Measurements from ENCODE around the gene GTF3C5.

GTF3C5 gene

DNA sequence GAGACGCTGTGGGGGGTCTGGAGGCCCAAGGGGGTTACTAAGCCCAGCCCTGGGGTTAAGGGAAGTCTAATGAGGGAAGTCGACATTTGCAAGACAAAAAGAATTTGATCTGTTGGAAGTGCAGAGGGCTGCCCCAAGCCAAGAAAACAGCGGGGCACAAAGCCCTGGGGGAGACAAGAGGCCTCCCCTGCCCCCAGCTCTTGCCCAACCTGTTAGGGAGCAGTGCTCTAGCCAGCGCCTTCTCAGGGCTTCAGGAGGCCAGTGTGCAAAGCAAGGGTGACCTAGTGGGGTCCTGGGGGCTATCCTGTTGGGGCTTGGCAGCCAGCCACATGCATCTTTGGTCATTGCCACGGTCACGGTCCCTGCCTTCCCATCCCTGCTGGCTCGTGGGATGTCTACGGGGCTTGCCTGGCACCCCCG, 27.1 kb upstream of the GTF3C5 start:
- CTCF ChIA-PET, result interaction anchor here (1.9 kb wide), 1 partner anchor 19 kb away, joined by 20 read pairs; no protein-coding TSS in a partner anchor
- no peaks in the 10 kb centered on the region for H3K9me3 Mint-ChIP-seq
- no peaks in the 10 kb centered on the region for H3K36me3 Mint-ChIP-seq
- H3K27me3 Mint-ChIP-seq, result peaks cover 87% of the 10 kb centered on the region
- no peaks in the 10 kb centered on the region for H3K4me1 Mint-ChIP-seq
- no peak overlapping the region for H3K27ac Mint-ChIP-seq
- peak; percentile 14 for DNase-seq
- no peak overlapping the region for H3K4me3 Mint-ChIP-seq

DNA sequence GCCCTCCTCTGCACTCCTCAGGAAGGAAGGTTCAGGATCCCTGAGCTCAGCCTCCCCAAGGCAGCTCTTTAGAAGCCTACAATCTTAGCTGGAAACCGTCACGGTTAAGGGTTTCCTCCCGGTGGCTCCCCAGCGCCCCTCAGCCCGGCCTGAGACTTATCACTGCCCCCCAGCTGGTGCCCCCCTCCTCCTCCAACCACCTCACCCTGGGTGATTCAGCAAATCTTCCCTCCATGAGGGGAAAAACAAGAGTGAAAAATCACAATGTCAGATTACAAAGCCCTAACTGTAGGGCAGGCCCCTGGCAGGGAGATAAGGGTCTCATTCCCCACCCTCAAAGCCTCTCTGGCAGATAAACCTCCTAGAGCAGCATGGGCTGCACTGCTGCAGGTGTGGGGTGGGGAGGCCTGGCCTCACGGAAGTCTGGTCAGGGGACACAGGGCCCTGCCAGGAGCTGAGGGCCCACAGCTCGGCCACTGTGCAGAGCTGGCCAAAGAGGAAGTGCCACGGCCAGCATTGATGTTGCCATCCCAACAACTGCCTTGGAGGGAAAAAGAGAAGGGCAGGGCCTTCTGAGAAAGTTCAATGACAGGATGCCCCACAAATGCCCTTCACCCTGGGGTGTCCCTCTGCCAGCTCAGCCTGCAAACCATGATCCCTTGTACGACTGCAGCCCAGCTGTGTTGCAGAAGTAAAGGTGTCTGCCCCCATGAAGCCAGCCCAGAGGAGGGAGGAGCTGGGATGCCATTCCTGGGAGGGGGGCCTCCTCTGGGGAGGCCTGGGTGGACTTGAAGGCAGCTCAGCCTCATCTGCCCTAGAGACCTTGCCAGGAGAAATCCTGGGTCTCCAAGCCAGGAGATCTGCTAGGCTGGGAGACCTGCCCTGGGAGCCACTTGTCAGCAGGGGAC, 26.5 kb upstream of the GTF3C5 start:
- H3K27me3 Mint-ChIP-seq, result peaks cover 83% of the 10 kb centered on the region
- H3K9me3 Mint-ChIP-seq, result no peaks in the 10 kb centered on the region
- CTCF ChIA-PET, result no interaction called here
- no peaks in the 10 kb centered on the region for H3K36me3 Mint-ChIP-seq
- no peak overlapping the region for H3K4me3 Mint-ChIP-seq
- H3K27ac Mint-ChIP-seq, result no peak overlapping the region
- H3K4me1 Mint-ChIP-seq, result no peaks in the 10 kb centered on the region
- no peak for DNase-seq

GRCh38 chr9:133004999-133005760, 25.6 kb upstream of the GTF3C5 start:
- no peaks in the 10 kb centered on the region for H3K4me1 Mint-ChIP-seq
- peaks cover 81% of the 10 kb centered on the region for H3K27me3 Mint-ChIP-seq
- H3K27ac Mint-ChIP-seq, result no peak overlapping the region
- CTCF ChIA-PET, result no interaction called here
- H3K9me3 Mint-ChIP-seq, result no peaks in the 10 kb centered on the region
- no peak overlapping the region for H3K4me3 Mint-ChIP-seq
- no peak for DNase-seq
- H3K36me3 Mint-ChIP-seq, result no peaks in the 10 kb centered on the region

DNA sequence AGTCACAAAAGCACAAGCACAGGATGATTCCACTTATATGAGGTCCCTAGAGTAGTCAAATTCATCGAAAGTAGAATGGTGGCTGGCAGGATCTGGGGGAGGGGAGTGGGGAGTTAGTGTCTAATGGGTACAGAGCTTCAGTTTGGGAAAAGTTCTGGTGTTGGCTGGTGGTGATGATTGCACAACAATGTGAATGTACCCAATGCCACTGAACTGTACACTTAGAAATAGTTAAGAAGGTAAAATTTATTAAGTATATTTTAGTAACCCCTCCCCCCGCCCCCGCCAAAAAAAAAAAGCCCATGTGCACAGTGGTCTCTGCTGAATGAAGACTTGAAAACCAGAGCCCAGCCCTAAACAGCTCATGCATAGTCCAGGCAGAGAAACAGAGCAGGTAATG, 24.8 kb upstream of the GTF3C5 start:
- no peak overlapping the region for H3K27ac Mint-ChIP-seq
- no peaks in the 10 kb centered on the region for H3K36me3 Mint-ChIP-seq
- no peaks in the 10 kb centered on the region for H3K9me3 Mint-ChIP-seq
- no peaks in the 10 kb centered on the region for H3K4me1 Mint-ChIP-seq
- CTCF ChIA-PET, result interaction anchor here (1.0 kb wide), 1 partner anchor 16 kb away, joined by 3 read pairs; no protein-coding TSS in a partner anchor
- DNase-seq, result no peak
- peaks cover 75% of the 10 kb centered on the region for H3K27me3 Mint-ChIP-seq
- no peak overlapping the region for H3K4me3 Mint-ChIP-seq

- H3K27ac Mint-ChIP-seq, result no peak overlapping the region
- CTCF ChIA-PET, result interaction anchor here (1.0 kb wide), 1 partner anchor 15 kb away, joined by 3 read pairs; no protein-coding TSS in a partner anchor
- peaks cover 68% of the 10 kb centered on the region for H3K27me3 Mint-ChIP-seq
Observed at GRCh38 chr9:133006731-133007352, 24.0 kb upstream of the GTF3C5 start.

DNA sequence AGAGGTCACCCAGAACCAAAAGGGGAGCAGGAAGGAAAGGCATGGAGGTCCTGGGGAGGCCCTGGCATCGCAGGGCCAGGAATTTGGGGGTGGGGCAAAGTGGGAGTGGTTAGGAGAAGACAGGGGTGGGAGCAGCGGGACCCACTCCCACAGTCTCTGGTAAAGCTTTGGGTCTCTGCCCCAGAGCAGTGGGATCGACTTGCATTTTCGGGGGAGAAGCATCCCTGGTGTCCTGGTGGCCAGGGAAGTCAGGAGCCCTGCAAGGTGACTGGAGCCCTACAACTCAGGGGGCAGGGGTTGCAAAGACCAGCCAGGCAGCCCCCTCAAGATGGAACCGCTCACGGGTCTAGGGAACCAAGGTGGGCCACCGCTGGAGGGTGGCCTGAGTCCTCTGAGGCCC, 22.4 kb upstream of the GTF3C5 start:
- H3K27ac Mint-ChIP-seq, result no peak overlapping the region
- no peaks in the 10 kb centered on the region for H3K4me1 Mint-ChIP-seq
- no peak overlapping the region for H3K4me3 Mint-ChIP-seq
- no peaks in the 10 kb centered on the region for H3K36me3 Mint-ChIP-seq
- H3K27me3 Mint-ChIP-seq, result peaks cover 63% of the 10 kb centered on the region
- DNase-seq, result no peak
- CTCF ChIA-PET, result no interaction called here
- H3K9me3 Mint-ChIP-seq, result no peaks in the 10 kb centered on the region

More at GRCh38 chr9:133006731-133007352, 24.0 kb upstream of the GTF3C5 start:
- no peak overlapping the region for H3K4me3 Mint-ChIP-seq
- H3K36me3 Mint-ChIP-seq, result no peaks in the 10 kb centered on the region
- DNase-seq, result no peak
- no peaks in the 10 kb centered on the region for H3K9me3 Mint-ChIP-seq
- H3K4me1 Mint-ChIP-seq, result no peaks in the 10 kb centered on the region

GRCh38 chr9:133008824-133009223, 22.0 kb upstream of the GTF3C5 start:
- no peaks in the 10 kb centered on the region for H3K9me3 Mint-ChIP-seq
- H3K36me3 Mint-ChIP-seq, result no peaks in the 10 kb centered on the region
- CTCF ChIA-PET, result no interaction called here
- H3K27me3 Mint-ChIP-seq, result peaks cover 62% of the 10 kb centered on the region
- H3K4me3 Mint-ChIP-seq, result no peak overlapping the region
- DNase-seq, result no peak
- H3K4me1 Mint-ChIP-seq, result no peaks in the 10 kb centered on the region
- no peak overlapping the region for H3K27ac Mint-ChIP-seq

GRCh38 chr9:133009906-133010582, 20.8 kb upstream of the GTF3C5 start:
- CTCF ChIA-PET, result interaction anchor here (2.0 kb wide), 1 partner anchor 13 kb away, joined by 11 read pairs; no protein-coding TSS in a partner anchor
- H3K27ac Mint-ChIP-seq, result no peak overlapping the region
- H3K4me3 Mint-ChIP-seq, result no peak overlapping the region
- H3K36me3 Mint-ChIP-seq, result no peaks in the 10 kb centered on the region
- H3K27me3 Mint-ChIP-seq, result peaks cover 55% of the 10 kb centered on the region
- H3K4me1 Mint-ChIP-seq, result no peaks in the 10 kb centered on the region
- H3K9me3 Mint-ChIP-seq, result no peaks in the 10 kb centered on the region
- no peak for DNase-seq

DNA sequence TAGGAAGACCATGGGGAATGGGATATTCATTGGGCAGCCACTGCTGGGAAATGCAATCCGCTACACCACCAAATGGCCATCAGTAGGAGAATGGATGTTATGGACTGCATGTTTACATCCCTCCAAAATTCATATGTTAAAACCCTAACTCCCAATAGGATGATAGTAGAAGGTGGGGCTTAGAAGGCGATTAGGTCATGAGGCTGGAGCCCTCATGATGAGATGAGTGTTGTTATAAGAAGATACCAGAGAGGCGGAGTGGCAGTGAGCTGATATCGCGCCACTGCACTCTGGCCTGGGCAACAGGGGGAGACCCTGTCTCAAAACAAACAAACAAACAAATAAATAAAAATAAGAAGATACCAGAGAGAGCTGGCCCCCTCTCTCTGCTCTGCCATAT, 16.1 kb upstream of the GTF3C5 start:
- CTCF ChIA-PET, result interaction anchor here (2.5 kb wide), 1 partner anchor 7 kb away, joined by 17 read pairs; no protein-coding TSS in a partner anchor
- H3K4me1 Mint-ChIP-seq, result no peaks in the 10 kb centered on the region
- DNase-seq, result no peak
- H3K4me3 Mint-ChIP-seq, result no peak overlapping the region
- no peak overlapping the region for H3K27ac Mint-ChIP-seq
- no peaks in the 10 kb centered on the region for H3K36me3 Mint-ChIP-seq
- peaks cover 38% of the 10 kb centered on the region for H3K27me3 Mint-ChIP-seq
- H3K9me3 Mint-ChIP-seq, result no peaks in the 10 kb centered on the region

DNA sequence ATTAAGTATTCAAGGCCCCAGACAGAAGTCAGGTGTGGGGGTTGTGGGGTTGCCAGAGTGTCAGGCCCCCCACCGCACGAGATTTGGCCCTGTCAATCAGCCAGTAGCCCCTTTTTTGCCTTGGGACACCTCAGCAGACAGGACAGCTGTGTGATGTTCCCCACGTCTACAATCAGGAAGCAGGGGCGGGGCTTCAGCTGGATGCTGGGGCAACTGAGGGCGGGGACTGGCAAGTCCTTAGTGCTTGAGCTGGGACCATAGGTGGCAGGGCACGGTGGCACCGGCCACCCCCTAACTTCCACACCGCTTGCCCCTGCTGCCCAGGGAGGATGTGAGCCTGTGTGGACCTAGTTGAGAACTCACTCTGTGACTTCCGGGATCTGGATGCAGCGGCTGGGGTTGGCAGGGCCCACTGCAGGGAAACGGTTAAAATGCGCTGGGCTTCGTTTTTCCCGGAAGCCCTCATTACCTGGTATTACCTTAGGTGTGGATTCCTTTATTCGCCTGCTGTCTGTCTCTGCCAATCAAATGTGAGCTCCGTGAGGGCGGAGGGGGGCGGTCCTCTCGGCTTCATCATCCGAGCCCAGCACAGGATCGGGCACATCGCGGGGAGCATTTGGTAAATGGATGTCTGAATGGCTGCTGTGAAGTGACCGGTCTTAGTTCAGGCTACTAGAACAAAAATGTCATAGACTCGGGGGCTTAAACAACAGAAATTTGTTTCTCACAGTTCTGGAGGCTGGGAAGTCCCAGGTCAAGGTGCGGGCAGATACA, 7.5 kb upstream of the GTF3C5 start:
- Mint-ChIP-seq H3K36me3 (peaks cover 2% of the 10 kb centered on the region), H3K4me1 (peaks cover 28% of the 10 kb centered on the region), H3K4me3 (peak overlapping the region; percentile 35), H3K27ac (peak overlapping the region; percentile 28), H3K9me3 (no peaks in the 10 kb centered on the region), H3K27me3 (peaks cover 17% of the 10 kb centered on the region)
- CTCF ChIA-PET, result interaction anchor here (0.6 to 3.3 kb wide), 9 partner anchors 9 to 1030 kb away, joined by 3 to 27 read pairs (median 11); partner anchors contain the start of gene GTF3C5
- DNase-seq, result peak; percentile 81

DNA sequence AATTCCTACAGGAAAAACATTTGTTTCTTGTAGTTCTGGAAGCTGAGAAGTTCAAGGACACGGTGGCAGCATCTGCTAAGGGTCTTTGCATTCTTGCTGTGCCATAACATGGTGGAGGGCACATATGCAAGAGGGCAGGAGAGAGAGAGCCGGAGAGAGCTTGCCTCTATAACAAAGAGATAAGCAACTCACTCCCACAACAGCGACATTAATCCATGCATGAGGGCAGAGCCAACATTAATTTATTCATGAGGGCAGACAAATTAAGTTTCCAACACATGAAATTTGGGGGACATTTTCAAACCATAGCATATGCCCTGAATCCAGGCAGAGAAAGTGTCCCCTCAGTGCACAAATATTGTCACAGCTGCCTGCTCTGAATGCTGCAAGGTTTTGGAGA, 4.4 kb upstream of the GTF3C5 start:
- CTCF ChIA-PET, result interaction anchor here (0.7 to 1.2 kb wide), 2 partner anchors 52 to 118 kb away, joined by 3 to 4 read pairs; no protein-coding TSS in a partner anchor

GRCh38 chr9:133027134-133027533, 3.7 kb upstream of the GTF3C5 start:
- Mint-ChIP-seq H3K9me3 (peaks cover 3% of the 10 kb centered on the region), H3K4me3 (peak overlapping the region; percentile 96), H3K27ac (no peak overlapping the region), H3K36me3 (peaks cover 12% of the 10 kb centered on the region), H3K4me1 (peaks cover 60% of the 10 kb centered on the region), H3K27me3 (peaks cover 11% of the 10 kb centered on the region)
- CTCF ChIA-PET, result interaction anchor here (1.2 kb wide), 1 partner anchor 117 kb away, joined by 4 read pairs; no protein-coding TSS in a partner anchor
- no peak for DNase-seq

More for the DNA sequence above, 4.4 kb upstream of the GTF3C5 start:
- H3K9me3 Mint-ChIP-seq, result no peaks in the 10 kb centered on the region
- peaks cover 14% of the 10 kb centered on the region for H3K27me3 Mint-ChIP-seq
- peaks cover 6% of the 10 kb centered on the region for H3K36me3 Mint-ChIP-seq
- H3K4me3 Mint-ChIP-seq, result no peak overlapping the region
- peaks cover 54% of the 10 kb centered on the region for H3K4me1 Mint-ChIP-seq
- DNase-seq, result no peak
- no peak overlapping the region for H3K27ac Mint-ChIP-seq

GRCh38 chr9:133028221-133028620, 2.6 kb upstream of the GTF3C5 start:
- DNase-seq, result no peak
- Mint-ChIP-seq H3K9me3 (peaks cover 3% of the 10 kb centered on the region), H3K27ac (no peak overlapping the region), H3K4me3 (peak overlapping the region; percentile 96), H3K27me3 (peaks cover 6% of the 10 kb centered on the region), H3K4me1 (peaks cover 62% of the 10 kb centered on the region), H3K36me3 (peaks cover 19% of the 10 kb centered on the region)
- CTCF ChIA-PET, result no interaction called here

Measured in activated naive CD4-positive, alpha-beta T cell treated with anti-CD3 and anti-CD28 coated beads, Interleukin-2, amount 10 ng/mL, durations not matched to agents 7 days and 5 days (primary cell).